Mesenchymal stem cell (in vitro differentiated cells and primary cell): ENCODE measurements around the gene MXD4.

Experiments
- DNase-seq: peaks from one replicate; pipeline ENCODE4 v3.0.0-alpha.2; 2013
- H2AFZ ChIP-seq: one replicate; pipeline ENCODE4 v1.6.1; 2013; ENCODE audit warnings: low read depth, mild to moderate bottlenecking, control low read depth, inconsistent platforms, low read length, moderate library complexity
- H2AK5ac ChIP-seq: 2 replicates; pipeline ENCODE4 v1.6.1; 2013; ENCODE audit warnings: low read length, moderate library complexity, mild to moderate bottlenecking, inconsistent platforms; ENCODE audit not compliant: severe bottlenecking
- H2BK120ac ChIP-seq: one replicate; pipeline ENCODE4 v1.6.1; 2013; ENCODE audit warnings: low read depth, mild to moderate bottlenecking, inconsistent platforms, low read length, moderate library complexity
- H2BK12ac ChIP-seq, 2 experiments: one replicate each; pipeline ENCODE4 v1.6.1; 2013; ENCODE audit warnings: inconsistent platforms in 2 of 2, low read length in 2 of 2, mild to moderate bottlenecking in 2 of 2, moderate library complexity in 2 of 2, control low read depth in 1 of 2
- H2BK15ac ChIP-seq: one replicate; pipeline ENCODE4 v1.6.1; 2013; ENCODE audit warnings: mild to moderate bottlenecking, low read depth, inconsistent platforms; ENCODE audit not compliant: poor library complexity, severe bottlenecking
- H2BK5ac ChIP-seq: 2 replicates; pipeline ENCODE4 v1.6.1; 2013; ENCODE audit warnings: low read depth, mild to moderate bottlenecking, low read length, control low read depth, inconsistent platforms; ENCODE audit not compliant: poor library complexity, severe bottlenecking
- H3K14ac ChIP-seq, 2 experiments: one replicate each; pipeline ENCODE4 v1.6.1; 2013; ENCODE audit warnings: inconsistent platforms in 2 of 2, low read length in 2 of 2, control low read depth in 1 of 2, mild to moderate bottlenecking in 1 of 2, moderate library complexity in 1 of 2
- H3K18ac ChIP-seq, 2 experiments: one replicate each; pipeline ENCODE4 v1.6.1; 2013; ENCODE audit warnings: inconsistent platforms in 2 of 2, low read length in 2 of 2, control low read depth in 1 of 2, low read depth in 1 of 2, mild to moderate bottlenecking in 1 of 2
- H3K23ac ChIP-seq, 2 experiments: one replicate each; pipeline ENCODE4 v1.6.1; 2013; ENCODE audit warnings: inconsistent platforms in 2 of 2, low read length in 2 of 2, mild to moderate bottlenecking in 2 of 2, moderate library complexity in 2 of 2, control low read depth in 1 of 2
- H3K27ac ChIP-seq: 2 replicates; pipeline ENCODE4 v1.5.1; 2013; ENCODE audit warnings: mild to moderate bottlenecking, moderate library complexity, low read length, control low read depth, inconsistent platforms; ENCODE audit not compliant: poor library complexity, severe bottlenecking
- H3K27me3 ChIP-seq, 2 experiments: 2 replicates each; pipeline versions ENCODE4 v1.6.1 to v1.7.0; 2013; ENCODE audit warnings: low read length in 2 of 2, mild to moderate bottlenecking in 2 of 2, moderate library complexity in 2 of 2, control low read depth in 1 of 2, inconsistent platforms in 1 of 2; ENCODE audit not compliant: control insufficient read depth in 1 of 2, insufficient read depth in 1 of 2
- H3K36me3 ChIP-seq, 2 experiments: 2 replicates each; pipeline versions ENCODE4 v1.6.1 to v1.7.0; 2013; ENCODE audit warnings: low read length in 2 of 2, control low read depth in 1 of 2, inconsistent platforms in 1 of 2, low read depth in 1 of 2, mild to moderate bottlenecking in 1 of 2; ENCODE audit not compliant: insufficient read depth in 2 of 2, control insufficient read depth in 1 of 2
- H3K4ac ChIP-seq, 2 experiments: one replicate each; pipeline ENCODE4 v1.6.1; 2013; ENCODE audit warnings: inconsistent platforms in 2 of 2, low read length in 2 of 2, mild to moderate bottlenecking in 2 of 2, moderate library complexity in 2 of 2, control low read depth in 1 of 2, low read depth in 1 of 2
- H3K4me1 ChIP-seq: 2 replicates; pipeline ENCODE4 v1.6.1; 2013; ENCODE audit warnings: low read depth, low read length, control low read depth; ENCODE audit not compliant: control insufficient read depth, insufficient read depth
- H3K4me2 ChIP-seq: 2 replicates; pipeline ENCODE4 v1.6.1; 2013; ENCODE audit warnings: low read length, mild to moderate bottlenecking, inconsistent platforms; ENCODE audit not compliant: poor library complexity, severe bottlenecking
- H3K4me3 ChIP-seq, 2 experiments: 2 replicates each; pipeline versions ENCODE4 v1.5.1 to v1.7.0; 2013; ENCODE audit warnings: low read length in 2 of 2, mild to moderate bottlenecking in 2 of 2, control low read depth in 1 of 2, low read depth in 1 of 2; ENCODE audit not compliant: insufficient read depth in 1 of 2
- H3K79me1 ChIP-seq: replicated peaks from 2 replicates; pipeline ENCODE4 v1.6.1; 2013; ENCODE audit warnings: mild to moderate bottlenecking, control low read depth, low read length, inconsistent platforms; ENCODE audit not compliant: poor library complexity, severe bottlenecking
- H3K9ac ChIP-seq: 2 replicates; pipeline ENCODE4 v1.7.0; 2013; ENCODE audit warnings: mild to moderate bottlenecking, low read length, moderate library complexity
- H3K9me3 ChIP-seq: 2 replicates; pipeline ENCODE4 v1.7.0; 2013; ENCODE audit warnings: mild to moderate bottlenecking, low read length; ENCODE audit not compliant: control insufficient read depth
- H4K8ac ChIP-seq: one replicate; pipeline ENCODE4 v1.6.1; 2013; ENCODE audit warnings: inconsistent platforms, mild to moderate bottlenecking, low read length, moderate library complexity
- H4K91ac ChIP-seq: one replicate; pipeline ENCODE4 v1.6.1; 2013; ENCODE audit warnings: mild to moderate bottlenecking, low read length, inconsistent platforms
- WGBS: methylation state at CpG from one replicate; pipeline ENCODE4 v1.1.7; 2013; ENCODE audit warnings: mixed read lengths; 5-methylcytosine and 5-hydroxymethylcytosine counted together

Gene MXD4

DNA sequence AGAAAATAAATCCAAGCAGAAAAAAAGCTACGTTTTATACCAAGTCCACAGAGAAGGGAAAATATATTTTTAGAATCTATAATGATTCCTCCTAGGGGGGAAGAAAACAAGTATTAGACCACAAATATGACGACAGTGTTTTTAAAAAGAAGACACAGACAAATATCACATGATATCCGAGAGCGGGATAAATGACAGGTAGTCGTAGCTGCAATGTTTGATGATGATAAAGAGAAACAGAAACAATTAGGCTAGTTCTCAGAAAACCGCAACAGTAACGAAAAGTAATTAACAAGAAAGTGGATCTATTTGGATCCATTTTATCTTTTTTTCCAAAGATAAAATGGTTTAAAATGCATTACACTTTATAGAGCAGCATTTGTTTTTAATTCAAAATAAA is 20.9 kb downstream of the MXD4 start:
- 40% methylated on average over 1 of the region's 7 CpGs for WGBS
- Histone ChIP-seq H4K91ac (no peak overlapping the region), H3K14ac (no peak overlapping the region), H3K9me3 (no peaks in the 10 kb centered on the region), H2BK5ac (no peak overlapping the region), H2AFZ (no peak overlapping the region), H3K27ac (no peak overlapping the region), H3K9ac (peak overlapping the region; percentile 93), H3K36me3 (peaks cover 0 to 21% of the 10 kb centered on the region in 2 experiments), H2BK120ac (no peak overlapping the region), H3K4me1 (peaks cover 7% of the 10 kb centered on the region), H3K4me2 (peak overlapping the region; percentile 91), H2BK15ac (no peak overlapping the region), H4K8ac (no peak overlapping the region), H3K18ac (no peak overlapping the region), H3K23ac (no peak overlapping the region), H3K79me1 (peaks cover 10% of the 10 kb centered on the region), H3K4ac (no peak overlapping the region), H3K27me3 (no peaks in the 10 kb centered on the region), H3K4me3 (peak overlapping the region in 1 of 2 experiments; percentile 95), H2BK12ac (no peak overlapping the region), H2AK5ac (no peak overlapping the region)
- DNase-seq, result no peak

DNA sequence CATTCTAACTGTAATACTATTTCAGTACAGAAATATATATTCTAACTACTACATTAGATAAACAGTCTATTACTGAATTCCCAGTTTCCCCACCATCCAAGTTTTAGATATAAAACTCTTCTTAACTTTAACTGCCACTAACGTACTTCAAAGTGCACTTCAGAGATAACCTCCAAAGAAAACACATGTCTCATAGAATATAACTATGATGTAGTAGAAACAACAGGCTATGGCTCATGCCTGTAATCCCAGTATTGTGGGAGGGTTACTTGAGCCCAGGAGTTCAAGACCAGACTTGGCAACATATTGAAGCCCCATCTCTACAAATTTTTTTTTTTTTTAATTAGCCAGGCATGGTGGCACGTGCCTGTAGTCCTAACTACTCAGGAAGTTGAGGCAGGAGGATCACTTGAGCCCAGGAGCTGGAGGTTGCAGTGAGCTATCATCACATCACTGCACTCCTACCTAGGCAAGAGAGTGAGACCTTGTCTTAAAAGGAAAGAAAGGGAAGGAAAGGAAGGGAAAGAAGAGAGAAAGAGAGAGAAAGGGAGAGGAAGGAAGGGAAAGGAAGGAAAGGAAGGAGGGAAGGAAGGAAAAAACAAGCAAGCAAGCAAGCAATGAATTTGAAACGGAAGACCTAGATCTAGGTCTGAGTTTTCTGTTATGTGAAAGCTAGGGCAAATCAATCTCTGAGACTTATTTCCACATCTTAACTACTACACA is 24.8 kb downstream of the MXD4 start:
- H3K4me2 ChIP-seq, result no peak overlapping the region
- no peak overlapping the region for H4K91ac ChIP-seq
- peaks cover 13% of the 10 kb centered on the region for H3K79me1 ChIP-seq
- H2AFZ ChIP-seq, result no peak overlapping the region
- no peaks in the 10 kb centered on the region for H3K9me3 ChIP-seq
- no peak overlapping the region for H2AK5ac ChIP-seq
- no peak for DNase-seq
- no peak overlapping the region for H3K9ac ChIP-seq
- H3K18ac ChIP-seq, result no peak overlapping the region
- no peaks in the 10 kb centered on the region for H3K27me3 ChIP-seq
- no peak overlapping the region for H3K4me3 ChIP-seq
- no peak overlapping the region for H3K4ac ChIP-seq
- H4K8ac ChIP-seq, result no peak overlapping the region
- 83% methylated on average over 1 of the region's 3 CpGs for WGBS
- no peak overlapping the region for H2BK12ac ChIP-seq
- H3K27ac ChIP-seq, result no peak overlapping the region
- peaks cover 4% of the 10 kb centered on the region for H3K4me1 ChIP-seq
- no peak overlapping the region for H2BK15ac ChIP-seq
- H2BK5ac ChIP-seq, result no peak overlapping the region
- H3K14ac ChIP-seq, result no peak overlapping the region
- no peak overlapping the region for H2BK120ac ChIP-seq
- H3K23ac ChIP-seq, result no peak overlapping the region
- H3K36me3 ChIP-seq, result peaks cover 3 to 39% of the 10 kb centered on the region in 2 experiments

- H3K27me3 ChIP-seq, result no peaks in the 10 kb centered on the region
- no peak overlapping the region for H3K14ac ChIP-seq
- no peak overlapping the region for H3K4ac ChIP-seq
- H3K23ac ChIP-seq, result no peak overlapping the region
- H4K8ac ChIP-seq, result no peak overlapping the region
- H2AFZ ChIP-seq, result no peak overlapping the region
- no peak overlapping the region for H2AK5ac ChIP-seq
- H4K91ac ChIP-seq, result no peak overlapping the region
- H2BK15ac ChIP-seq, result no peak overlapping the region
- peaks cover 6% of the 10 kb centered on the region for H3K79me1 ChIP-seq
- no peak overlapping the region for H3K4me3 ChIP-seq
- no peak overlapping the region for H2BK120ac ChIP-seq
- no peak overlapping the region for H3K18ac ChIP-seq
- H3K4me1 ChIP-seq, result peaks cover 2% of the 10 kb centered on the region
- H3K36me3 ChIP-seq, result peaks cover 5 to 37% of the 10 kb centered on the region in 2 experiments
- DNase-seq, result no peak
- H2BK5ac ChIP-seq, result no peak overlapping the region
- H2BK12ac ChIP-seq, result no peak overlapping the region
- no peak overlapping the region for H3K9ac ChIP-seq
- no peak overlapping the region for H3K27ac ChIP-seq
- H3K9me3 ChIP-seq, result no peaks in the 10 kb centered on the region
- WGBS, result 100% methylated on average over 6 of the region's 6 CpGs
- H3K4me2 ChIP-seq, result no peak overlapping the region
These were observed 30.8 kb downstream of the MXD4 start for GRCh38 chr4:2231082-2231481.

GRCh38 chr4:2226261-2226660 is 35.6 kb downstream of the MXD4 start:
- H3K4me1 ChIP-seq, result peaks cover 1% of the 10 kb centered on the region
- no peak overlapping the region for H2BK5ac ChIP-seq
- no peak overlapping the region for H2AK5ac ChIP-seq
- H3K4ac ChIP-seq, result no peak overlapping the region
- peaks cover 5% of the 10 kb centered on the region for H3K79me1 ChIP-seq
- H3K36me3 ChIP-seq, result peaks cover 8 to 30% of the 10 kb centered on the region in 2 experiments
- no peak overlapping the region for H4K8ac ChIP-seq
- H2AFZ ChIP-seq, result no peak overlapping the region
- WGBS, result 91% methylated on average over 2 of the region's 2 CpGs
- H3K23ac ChIP-seq, result no peak overlapping the region
- no peaks in the 10 kb centered on the region for H3K27me3 ChIP-seq
- no peak overlapping the region for H3K4me2 ChIP-seq
- H3K14ac ChIP-seq, result no peak overlapping the region
- H2BK15ac ChIP-seq, result no peak overlapping the region
- H2BK12ac ChIP-seq, result no peak overlapping the region
- DNase-seq, result no peak
- no peak overlapping the region for H3K27ac ChIP-seq
- no peaks in the 10 kb centered on the region for H3K9me3 ChIP-seq
- H2BK120ac ChIP-seq, result no peak overlapping the region
- no peak overlapping the region for H3K18ac ChIP-seq
- no peak overlapping the region for H3K9ac ChIP-seq
- H3K4me3 ChIP-seq, result no peak overlapping the region
- no peak overlapping the region for H4K91ac ChIP-seq
